Measurements from ENCODE around the gene BPGM.
A peak's percentile ranks its signal among the peaks of the same experiment; 100 is the strongest.

The BPGM gene

DNA sequence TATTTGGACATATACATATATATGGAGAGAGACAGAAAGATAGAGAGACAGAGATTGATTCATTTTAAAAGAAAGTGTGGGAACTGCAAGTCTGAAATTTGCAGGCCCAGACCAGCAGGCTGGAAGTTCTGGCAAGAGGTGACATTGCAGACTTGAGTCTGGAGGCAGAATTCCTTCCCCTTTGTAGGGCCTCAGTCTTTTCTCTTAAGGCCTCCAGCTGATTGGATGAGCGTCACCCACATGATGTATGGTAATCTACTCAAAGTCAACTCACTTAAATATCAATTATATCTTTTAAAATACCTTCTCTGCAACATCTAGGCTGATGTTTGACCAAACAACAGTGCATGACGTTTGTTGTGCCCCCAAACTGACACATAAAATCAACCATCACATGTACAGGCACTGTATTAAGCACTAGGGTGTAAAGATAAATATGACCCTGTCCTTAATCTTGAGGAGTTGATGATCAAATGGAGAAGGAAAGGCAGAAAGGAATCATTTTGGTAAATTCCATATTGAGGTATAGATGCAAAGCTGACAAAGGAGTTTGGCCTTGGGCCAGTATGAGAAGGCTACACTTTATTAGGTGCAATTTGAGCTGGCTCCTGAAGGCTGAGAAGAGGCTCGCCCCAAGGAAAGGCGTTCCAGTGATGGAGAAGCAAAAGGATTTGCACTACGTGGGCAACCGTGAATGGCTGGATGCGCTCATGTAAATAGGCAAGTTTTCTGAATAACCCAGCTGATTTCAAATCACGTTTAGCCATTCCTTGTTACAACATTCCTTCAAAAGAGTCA, 52.6 kb downstream of the BPGM start:
- DNase-seq, result no peak

GRCh38 chr7:134699899-134700298, 53.2 kb downstream of the BPGM start:
- no peak for DNase-seq

DNA sequence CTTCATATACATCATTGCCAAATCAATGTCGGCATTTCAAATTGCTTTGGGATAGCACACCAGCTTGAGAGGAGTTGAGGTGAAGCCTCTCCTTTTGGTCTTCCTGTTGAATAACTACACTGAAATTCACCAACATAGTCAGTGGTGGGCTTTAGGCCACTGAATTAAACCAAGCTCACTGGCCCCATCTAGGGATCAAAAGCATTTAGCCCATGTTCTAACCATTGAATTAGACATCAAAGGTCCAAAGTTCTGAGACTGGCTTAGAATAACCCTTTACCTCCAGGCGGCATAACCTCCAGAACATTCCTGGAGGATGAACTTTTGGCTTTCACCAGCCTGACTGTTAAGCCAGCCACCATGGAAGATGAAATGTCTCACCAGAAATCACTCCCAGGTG, 54.6 kb downstream of the BPGM start:
- DNase-seq, result peak in 1 of 2 experiments; percentile 9

DNA sequence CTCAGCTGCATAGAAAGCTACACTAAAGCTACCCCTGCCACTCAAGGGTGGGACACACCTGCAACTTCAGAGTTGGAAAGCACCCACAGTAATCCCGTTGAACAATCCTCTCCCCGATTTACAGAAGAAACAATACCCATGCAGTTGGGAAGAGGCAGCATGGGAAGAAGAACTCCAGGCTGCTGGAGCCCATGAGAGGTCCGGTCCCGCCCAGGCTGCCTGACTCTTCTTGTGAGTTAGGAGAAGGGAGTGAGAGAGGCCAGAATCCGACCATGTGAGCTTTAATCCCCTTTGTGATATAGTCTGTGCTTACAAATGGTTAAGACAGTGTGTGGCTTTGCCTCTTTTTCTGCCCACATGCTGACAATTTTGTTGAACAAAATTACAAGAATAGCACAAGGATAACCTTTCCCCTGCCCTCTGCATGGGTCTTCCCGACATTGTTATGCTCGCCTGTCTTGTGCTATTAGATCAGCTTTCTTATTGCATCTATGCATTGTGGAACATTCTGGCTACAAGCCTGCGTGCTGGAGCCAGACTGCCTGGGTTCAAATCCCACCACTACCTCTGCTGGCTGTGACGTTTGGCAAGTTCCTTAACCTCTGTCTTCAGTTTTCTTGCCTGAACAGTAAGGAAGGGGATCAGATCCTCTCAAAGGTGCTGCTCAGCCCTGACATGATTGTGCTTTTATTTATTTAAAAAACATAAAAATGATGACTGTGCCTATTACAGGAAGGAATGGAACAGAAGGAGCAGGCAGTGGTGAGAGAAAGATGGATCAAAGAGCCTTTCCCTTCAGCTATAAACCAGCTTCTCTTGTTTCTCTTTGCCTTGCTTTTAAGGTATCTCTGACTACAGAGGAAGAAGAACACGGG, 56.0 kb downstream of the BPGM start:
- DNase-seq, result no peak

DNA sequence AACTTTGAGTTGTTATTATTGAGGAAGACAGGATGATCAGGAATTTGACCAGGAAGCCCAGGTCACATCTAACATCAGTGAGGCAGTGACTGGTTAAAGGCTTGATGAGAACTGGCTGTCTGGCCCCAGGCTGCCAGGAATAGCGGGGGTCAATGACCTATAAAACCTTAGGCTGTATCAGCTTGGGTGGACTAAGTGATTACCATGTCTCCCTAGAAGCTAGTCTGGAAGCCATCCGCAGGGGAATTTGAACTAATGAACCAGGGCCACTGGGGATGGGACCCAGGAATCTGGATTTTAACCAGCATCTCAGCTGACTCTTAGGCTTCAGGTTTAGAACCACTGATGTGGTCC, 56.6 kb downstream of the BPGM start:
- DNase-seq, result no peak

GRCh38 chr7:134703782-134704181, 57.1 kb downstream of the BPGM start:
- DNase-seq, result no peak

- DNase-seq, result no peak
Measured at GRCh38 chr7:134704827-134705226, 58.2 kb downstream of the BPGM start.

DNA sequence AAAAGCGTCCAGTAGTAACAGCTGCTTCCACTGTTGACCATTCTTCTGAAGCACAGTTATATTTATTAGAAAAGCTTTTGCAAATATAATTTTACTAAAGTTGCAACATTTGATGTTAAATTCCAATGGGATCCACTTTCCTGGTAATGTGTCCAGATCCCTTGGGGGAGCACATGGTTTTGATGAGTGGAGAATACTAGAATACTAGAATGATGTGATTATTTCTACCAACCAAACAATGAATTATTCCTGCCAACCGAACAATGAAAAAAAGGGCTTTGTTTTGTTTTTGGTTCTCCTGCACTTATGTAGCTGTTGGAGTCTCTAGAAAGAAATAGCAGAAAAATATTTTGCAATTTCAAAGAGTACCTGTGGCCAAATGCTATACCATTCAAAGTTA, 59.1 kb downstream of the BPGM start:
- no peak for DNase-seq

GRCh38 chr7:134706468-134706867, 59.8 kb downstream of the BPGM start:
- DNase-seq, result no peak

- no peak for DNase-seq
Measured at GRCh38 chr7:134707663-134708378, 61.2 kb downstream of the BPGM start.

- no peak for DNase-seq
Measured at GRCh38 chr7:134708692-134709091, 62.0 kb downstream of the BPGM start.

DNA sequence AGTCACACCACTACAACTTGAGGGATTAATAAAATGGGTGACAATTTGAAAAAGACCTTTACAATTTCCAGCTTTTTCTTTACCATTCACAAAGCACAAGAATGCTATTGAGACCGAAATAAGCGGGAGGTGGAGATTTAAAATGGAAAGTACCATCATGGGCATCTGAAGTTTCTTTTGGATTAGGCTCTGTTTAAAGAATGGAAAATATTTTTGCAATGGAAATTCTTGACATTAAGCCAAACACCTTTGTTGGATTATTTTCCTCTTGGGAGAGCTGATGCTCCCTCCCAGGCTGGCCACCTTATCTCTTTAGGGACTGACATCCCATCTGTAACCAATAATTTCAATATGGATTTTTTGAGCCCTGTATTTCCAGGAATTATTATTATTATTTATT, 62.5 kb downstream of the BPGM start:
- DNase-seq, result no peak

- DNase-seq, result no peak
Measured at GRCh38 chr7:134710511-134710853, 63.8 kb downstream of the BPGM start.

- DNase-seq, result no peak
Measured at GRCh38 chr7:134710854-134711624, 64.4 kb downstream of the BPGM start.

- DNase-seq, result no peak
Measured at GRCh38 chr7:134712196-134712595, 65.5 kb downstream of the BPGM start.

DNA sequence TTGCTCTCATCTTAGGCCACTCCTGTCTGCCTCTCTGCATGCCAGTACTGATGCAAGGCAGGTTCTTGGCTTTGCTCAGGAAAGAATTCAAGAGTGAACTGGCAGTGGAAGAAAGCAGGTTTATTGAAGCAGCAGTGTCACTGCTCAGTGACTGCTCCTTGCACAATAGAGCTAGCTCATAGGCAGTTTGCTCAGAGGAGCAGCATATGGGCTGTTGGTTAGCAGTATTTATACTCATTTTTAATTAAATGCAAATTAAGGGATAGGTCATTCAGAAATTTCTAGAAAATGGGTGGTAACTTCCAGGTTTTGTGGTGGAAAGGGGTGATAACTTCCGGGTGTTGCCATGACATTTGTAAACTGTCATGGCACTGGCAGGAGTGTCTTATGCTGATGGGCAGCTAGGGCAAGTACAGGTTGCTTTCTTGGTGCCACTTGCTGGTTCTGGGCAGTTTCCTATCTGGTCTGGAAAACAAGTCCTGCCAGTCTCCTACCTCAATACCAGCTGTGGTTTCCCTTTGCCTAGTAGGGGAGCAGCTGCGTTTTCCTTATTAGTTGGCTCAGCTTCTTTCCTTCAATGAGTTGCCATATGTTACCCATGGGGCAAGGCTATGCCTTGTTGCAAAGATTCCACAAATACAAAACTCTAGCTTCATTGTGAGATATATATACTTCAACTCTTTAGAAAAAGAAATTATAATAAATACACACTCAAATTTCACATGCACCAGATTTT, 68.0 kb downstream of the BPGM start:
- no peak for DNase-seq

DNA sequence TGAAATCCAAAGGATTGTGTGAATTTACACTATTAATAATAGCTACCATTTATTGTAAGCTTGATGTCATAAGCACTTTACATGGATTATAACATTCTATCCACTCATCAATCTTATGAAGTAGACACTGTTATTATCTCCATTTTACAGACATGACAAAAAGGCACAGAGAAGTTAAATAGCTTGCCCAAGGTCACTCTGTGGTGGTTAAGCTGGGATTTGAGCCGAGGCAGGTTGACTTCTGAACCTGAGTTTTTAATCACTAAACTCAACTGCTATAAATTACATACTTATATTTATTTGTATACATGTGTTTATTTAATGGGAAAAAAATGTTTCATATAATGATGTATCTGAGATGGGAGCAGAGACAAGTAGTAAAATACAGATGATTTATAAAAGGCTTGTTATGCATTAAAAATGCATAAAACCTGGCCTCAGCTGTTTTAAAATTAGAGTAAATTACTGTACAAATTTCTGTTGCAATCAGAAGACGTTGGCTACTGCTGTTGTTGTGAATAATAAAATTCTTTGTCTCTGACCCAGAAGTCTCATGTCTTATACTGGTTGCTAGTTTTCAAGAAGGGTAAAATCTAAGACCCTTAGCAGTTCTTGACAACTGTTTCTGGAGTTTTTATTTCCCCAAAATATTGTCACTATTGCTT, 71.7 kb downstream of the BPGM start:
- DNase-seq, result no peak

- no peak for DNase-seq
Measured at GRCh38 chr7:134720091-134720935, 73.7 kb downstream of the BPGM start.

DNA sequence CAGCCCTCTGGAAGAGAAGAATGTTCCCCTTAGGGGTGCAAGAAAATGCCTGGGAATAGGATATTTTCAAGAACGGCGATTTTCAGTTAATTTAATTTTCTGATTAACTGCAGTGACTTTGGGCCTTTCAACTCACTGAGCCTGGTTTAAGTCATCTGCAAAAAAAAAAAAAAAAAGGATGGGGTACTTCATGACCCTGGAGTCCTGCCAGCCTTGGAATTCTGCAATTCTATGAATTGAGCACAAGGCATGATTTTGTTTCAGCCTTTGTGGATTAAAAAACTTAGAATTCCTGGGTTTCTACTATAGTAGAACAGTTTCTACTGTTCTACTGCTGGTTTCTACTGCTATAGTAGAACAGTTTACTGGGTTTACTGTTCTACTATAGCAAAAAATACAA, 74.5 kb downstream of the BPGM start:
- DNase-seq, result no peak

DNA sequence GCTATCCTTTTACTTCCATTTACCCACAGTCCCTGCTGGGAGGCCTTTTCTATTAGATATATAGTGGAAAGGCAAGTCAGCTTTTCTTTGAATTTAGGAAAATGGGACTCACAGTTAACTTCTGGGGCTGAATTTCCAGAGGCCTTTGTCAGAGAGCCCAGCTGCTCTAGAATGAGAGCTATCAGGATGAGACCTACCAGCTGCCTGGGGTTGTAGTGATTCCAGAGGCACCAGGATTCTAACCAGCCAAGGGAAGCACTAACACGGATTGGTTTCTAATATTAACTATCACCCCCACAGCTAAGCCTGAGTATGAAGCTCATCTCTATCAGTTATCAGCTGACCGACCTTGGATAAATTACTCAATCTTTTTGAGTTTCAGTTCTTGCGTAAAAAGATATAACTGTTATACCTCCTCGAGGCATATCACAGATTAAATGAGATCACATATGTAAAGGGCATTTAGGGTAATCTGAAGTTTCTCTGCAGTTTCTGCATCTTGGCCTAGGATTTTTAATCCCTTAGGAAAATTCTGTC, 76.2 kb downstream of the BPGM start:
- DNase-seq, result no peak
